B cell (primary cell): Measurements from ENCODE around the gene PDGFC.

Experiments
- CTCF ChIP-seq: fragments of 200-600 bp; IDR thresholded peaks from one replicate; pipeline ENCODE4 v1.8.0; 2022; ENCODE audit warnings: antibody characterized with exemption, mild to moderate bottlenecking
- EZH2 ChIP-seq: IDR thresholded peaks from 2 replicates; pipeline ENCODE4 v1.6.1; 2012; ENCODE audit warnings: borderline replicate concordance, low read depth, mild to moderate bottlenecking, moderate library complexity, low read length; ENCODE audit not compliant: insufficient read depth, poor library complexity, severe bottlenecking

GRCh38 chr4:156971165-156971675, 379 bp downstream of the PDGFC start:
- TF ChIP-seq CTCF: no peak
- TF ChIP-seq EZH2: no peak
